GM19035 (cell line): ENCODE measurements around the gene AGFG2.
A peak's percentile ranks its signal among the peaks of the same experiment; 100 is the strongest.

Experiments used
- ATAC-seq: cut with Tn5 transposase; IDR thresholded peaks from one replicate; pipeline ENCODE4 v1.9.1; 2021; ENCODE audit not compliant: unreplicated experiment

AGFG2 gene

DNA sequence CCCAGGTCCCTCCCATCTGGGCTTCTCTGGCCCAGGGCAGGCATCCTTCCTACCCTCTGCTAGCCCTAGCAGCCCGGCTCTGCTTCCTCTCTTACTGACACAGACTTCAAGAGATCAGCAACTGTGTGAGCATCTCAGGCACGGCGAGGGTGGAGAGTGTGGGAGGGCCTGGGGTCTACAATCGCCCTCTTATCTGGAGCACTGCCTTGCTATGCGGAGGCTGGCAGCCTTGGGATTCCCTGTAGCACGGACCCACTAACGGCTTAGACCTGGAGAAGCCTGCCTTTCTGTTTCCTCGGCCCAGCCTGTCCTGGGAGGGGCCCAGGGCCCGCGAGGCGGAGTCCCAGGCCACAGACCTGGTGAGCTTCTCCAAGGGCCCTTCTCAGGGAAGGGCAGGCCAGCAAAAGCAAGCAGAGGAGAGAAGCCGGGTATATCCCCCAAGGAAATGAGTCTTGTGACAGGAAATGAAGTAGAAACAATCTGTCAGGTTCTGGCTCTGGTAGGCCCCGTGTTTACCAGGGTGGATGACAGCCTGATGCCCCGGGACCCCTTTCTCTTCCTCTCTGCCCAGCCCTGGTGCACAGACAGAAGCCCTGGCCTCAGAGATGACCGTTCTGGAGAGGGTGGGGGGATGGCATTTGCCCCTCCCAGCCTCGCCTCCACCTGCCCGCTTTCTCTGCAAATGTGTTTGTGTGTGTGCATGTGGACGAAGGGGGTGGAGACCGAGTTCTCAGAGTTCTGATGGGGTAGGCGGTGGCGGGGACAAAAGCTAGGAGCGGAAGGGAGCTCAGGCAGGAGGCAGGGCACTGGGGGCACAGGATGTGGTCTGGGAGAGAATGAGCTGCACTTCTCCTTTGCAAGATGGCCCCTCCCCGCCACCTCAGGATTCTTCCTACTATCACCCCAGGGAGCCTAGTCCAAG lies 44.4 kb downstream of the AGFG2 start:
- ATAC-seq, result no peak

DNA sequence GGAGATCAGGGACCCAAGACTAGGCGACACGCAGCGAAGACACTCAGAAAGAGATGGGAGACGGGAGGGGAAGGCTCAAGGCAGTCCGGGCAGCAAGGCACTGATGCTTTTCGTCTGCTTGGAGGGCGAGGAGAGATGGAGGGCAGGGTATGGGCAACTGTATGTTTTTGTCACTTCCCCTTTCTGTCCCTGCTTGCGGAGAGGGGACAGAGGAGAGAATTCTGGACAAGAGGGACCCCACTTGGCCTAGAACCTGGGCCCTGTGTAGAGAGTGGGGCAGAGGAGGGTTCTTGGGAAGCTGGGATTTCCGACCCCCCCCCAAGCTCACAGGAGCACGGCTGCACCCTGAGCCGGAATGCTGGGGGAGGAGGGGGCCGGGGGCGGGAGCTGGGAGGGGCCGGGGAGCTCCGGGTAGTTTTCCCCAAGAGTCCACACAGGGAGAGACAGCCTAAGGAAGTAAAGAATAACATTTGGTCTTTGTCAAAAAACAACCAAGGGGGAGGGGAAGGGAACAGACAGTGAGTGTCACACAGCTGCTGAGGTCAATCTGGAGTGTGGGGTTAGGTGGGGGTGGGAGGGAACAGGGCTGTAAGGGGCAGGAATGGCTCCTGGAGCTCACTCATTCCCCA lies 45.2 kb downstream of the AGFG2 start:
- no peak for ATAC-seq

DNA sequence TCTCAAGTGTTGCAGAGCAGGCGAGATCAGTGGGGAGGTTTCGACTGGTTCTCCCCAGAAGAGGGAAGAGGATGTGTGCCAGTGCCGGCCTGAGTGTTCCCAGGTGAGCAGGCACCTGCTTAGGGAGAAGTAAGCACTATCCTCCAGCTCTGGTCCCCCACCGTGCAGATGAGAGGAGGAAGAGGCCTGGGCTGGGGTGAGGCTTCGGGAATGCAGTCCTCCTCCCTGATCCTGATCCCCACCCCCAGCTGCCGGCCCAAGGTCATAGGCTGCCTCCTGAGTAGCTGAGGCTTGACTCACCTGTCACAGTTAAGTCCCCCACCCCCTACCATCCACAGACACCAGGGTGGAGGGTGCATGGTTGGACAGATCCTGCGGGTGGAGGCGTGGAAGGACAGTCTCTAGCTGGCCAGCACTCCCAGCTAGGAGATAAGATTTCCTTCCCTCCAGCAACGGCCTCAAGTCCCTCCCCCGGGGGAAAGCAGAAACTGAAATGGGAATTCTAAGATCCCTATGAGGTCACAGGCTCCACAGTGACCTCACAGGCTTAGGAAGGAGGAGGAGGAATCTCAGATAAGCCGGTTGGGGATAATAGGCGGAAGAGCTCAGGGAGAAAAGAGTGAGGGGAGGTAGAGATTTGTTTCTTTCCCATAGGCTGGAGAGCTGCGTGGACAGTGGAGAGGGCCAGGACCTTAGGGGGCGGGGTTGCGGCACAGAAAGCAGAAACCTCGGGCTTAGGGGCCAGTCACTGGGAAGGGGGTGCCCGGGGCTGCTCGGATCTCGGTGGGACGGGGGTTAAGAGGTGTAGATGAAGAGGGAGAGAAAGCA lies 45.9 kb downstream of the AGFG2 start:
- ATAC-seq, result no peak

DNA sequence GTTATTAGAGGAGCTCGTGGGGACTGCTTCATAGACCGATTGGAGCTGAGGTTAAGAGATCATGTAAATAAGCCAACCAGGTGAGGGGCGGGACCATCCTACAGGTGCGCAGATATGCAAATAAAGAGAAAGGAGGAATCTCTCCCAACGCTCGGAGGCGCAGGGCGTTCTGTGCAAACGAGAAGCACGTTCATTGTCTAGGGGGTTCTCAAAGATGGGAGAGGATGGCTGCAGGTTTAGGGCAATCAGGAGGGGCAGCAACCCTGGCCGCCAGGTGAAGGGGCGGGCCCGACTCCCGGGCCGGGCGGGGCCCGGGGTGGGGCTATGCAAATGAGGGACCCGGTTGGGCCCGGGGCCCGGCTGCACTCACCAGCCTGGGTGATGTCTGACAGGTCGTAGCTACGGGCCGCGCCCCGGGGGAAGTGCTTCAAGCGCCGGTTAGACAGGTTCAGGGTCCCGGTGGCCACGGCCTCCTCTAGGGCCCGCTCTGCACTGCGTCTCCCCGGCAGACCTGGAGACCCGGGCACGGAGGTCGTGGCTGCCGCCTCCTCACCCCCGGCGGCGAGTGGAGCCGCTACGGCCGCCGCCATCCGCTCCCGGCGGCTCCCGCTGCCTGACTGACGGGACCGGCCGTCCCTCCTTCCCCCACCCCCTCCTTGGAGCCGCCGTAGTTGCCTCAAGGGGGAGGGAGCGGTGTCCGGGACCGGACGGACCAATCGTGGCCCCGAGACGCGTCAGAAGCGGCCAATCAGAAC lies 46.7 kb downstream of the AGFG2 start, which contains the start of gene LRCH4:
Gene LRCH4, minus strand, starts transcription at position 619 of the 755 bp plus-strand sequence. Its CDS starts 29 bp downstream, at position 590.
- peak; percentile 30 for ATAC-seq

DNA sequence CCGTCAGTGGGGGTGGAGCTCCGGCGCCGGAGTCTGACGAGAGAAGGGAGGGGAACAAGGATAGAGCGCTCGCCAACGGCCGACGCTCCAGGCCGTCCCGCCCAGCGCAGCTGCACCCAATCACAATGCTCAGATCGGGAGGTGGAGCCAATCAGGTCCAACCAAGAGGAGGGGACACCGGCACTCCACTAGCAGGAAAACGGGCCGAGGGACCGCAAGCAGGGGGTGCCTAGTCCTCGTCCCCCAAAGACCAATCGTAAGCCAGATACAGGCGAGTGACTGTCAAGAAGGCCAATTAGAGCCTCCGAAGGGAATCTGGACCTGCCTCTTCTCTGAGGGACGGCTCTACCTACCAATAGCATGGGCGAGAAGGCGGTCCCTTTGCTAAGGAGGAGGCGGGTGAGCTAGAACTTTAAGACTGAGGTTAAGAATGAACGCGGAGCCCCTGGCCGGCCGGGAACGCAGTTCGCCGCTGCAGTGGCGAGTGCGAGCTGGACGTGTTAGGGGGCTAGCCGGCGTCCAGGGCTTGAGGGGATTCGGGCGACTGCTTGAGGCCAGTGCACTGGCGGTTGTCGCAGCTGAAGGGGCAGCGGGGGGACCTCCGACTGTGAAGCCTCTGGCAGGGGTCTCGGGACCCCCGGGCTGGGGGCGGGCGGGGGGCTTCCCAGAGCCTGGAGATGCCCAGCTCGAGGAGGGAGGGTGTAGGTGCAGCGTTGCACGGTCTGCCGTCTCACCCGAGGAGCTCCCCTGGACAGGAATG lies 47.4 kb downstream of the AGFG2 start, which contains the start of gene FBXO24:
Gene FBXO24, plus strand, starts transcription at position 63 of the 760 bp plus-strand sequence. Its CDS starts 298 bp downstream, at position 361.
- peak; percentile 84 for ATAC-seq

DNA sequence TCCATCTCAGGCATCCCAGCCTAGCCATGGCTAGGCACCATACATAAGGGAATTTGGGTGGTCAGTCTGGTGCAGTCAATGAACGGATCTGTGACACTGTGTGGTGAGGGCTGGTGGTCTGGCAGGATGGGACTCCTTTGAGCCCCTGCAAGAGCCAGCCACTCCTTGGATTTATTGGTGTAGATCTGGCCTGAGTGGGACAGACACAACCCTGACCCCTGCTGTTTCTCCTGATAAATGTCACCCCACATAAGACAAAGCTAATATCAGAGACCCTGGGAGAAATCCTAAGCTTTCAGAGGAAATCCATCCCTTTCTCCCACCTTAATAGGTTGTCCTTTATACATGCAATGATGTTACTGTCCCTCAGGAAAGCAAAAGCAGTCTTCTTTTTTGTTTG lies 49.4 kb downstream of the AGFG2 start:
- ATAC-seq, result no peak

DNA sequence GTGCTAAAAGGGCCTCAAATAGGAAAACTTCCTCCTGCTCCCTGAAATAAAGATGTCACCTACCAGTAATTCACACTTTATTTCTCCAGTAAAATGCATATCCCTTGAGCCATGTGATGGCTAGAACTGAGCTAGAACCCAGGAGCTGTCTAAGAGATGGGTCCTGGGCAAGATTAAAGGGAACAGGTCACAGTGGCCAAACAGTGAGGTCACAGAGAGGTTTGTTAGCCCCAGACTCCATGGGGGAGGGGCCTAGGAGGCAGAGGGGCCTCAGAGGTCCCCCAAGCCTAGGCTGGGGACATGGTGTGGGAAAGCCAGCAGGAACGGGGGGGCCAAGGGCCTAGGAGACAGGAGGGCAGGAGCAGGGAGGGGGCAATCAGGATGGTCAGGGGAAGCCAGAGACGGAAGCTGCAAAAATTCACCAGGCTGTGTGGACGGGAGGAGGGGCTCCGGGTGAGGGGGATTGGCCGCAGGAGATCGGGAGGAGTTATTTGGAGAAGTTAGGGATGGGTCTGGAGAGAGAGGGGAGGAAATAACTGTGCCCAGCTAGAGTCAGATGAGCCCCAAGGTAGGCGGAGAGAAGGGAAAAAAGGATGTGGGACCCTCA lies 50.4 kb downstream of the AGFG2 start:
- ATAC-seq, result no peak

DNA sequence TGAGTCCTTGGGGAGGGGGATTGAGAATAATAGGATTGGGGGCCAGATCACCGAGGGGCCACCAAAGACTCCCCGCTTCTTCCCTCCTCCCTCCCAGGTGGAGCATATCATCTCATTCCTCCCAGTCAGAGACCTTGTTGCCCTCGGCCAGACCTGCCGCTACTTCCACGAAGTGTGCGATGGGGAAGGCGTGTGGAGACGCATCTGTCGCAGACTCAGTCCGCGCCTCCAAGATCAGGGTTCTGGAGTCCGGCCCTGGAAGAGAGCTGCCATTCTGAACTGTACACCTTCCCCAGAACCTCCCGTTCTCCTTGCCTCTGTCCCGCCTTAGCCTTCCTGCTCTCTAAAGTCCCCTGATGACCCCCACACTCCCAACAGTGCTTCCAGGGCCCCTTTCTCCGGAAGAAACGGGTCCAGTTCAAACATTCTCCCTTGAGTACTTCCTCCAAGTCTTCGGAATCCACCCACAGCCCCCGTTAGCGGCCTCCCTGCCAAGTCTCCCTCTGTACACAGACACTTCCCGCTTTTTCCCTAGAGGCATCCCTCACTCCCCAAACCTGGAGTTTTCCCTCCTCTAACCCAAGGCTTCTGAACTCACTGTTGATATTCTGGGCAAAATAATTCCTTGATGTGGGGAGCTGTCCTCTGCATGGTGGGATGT lies 51.2 kb downstream of the AGFG2 start:
- no peak for ATAC-seq

DNA sequence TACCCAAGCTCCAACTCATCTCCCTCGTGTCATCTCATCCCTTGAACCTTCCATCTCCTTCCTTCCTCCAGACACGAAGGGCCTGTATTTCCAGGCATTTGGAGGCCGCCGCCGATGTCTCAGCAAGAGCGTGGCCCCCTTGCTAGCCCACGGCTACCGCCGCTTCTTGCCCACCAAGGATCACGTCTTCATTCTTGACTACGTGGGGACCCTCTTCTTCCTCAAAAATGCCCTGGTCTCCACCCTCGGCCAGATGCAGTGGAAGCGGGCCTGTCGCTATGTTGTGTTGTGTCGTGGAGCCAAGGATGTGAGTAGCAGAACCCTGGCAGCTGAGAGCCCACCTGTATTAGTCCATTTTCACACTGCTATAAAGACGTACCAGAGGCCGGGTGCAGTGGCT lies 52.6 kb downstream of the AGFG2 start:
- ATAC-seq, result no peak

DNA sequence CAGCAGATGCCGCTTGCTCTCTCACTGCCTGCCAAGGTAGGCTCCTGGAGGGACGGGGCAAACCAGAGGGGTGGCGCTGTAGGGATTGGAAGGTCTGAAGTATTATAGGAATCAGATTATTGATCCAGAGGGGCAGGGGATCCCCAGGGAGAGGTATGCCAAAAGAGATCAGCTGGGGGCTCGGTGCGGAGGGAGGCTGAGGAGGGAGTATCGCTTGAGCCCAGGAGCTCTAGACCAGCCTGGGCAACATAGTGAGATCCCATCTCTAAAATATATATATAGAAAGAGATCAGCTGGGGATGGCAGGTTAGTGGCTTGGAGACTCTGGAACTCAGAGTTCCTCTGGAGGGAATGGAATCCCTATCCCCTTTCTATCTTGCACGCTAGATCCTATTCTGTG lies 56.2 kb downstream of the AGFG2 start:
- no peak for ATAC-seq

DNA sequence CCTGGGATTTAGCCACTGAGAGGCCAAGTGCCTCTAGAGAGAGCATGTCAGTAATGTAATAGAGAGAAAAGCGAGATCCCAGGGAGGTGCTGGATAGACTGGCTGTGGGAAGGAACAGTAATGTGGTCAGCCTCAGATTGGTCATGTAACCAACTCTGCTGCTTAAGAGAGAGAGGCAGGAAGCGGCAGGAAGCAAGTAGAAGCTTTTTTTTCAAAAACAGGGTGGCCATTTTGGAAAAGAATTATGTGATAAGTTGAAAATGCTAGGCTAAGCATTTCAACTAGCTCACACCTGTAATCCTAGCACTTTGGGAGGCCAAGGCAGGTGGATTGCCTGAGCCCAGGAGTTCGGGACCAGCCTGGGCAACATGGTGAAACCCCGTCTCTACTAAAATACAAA lies 59.4 kb downstream of the AGFG2 start:
- no peak for ATAC-seq

DNA sequence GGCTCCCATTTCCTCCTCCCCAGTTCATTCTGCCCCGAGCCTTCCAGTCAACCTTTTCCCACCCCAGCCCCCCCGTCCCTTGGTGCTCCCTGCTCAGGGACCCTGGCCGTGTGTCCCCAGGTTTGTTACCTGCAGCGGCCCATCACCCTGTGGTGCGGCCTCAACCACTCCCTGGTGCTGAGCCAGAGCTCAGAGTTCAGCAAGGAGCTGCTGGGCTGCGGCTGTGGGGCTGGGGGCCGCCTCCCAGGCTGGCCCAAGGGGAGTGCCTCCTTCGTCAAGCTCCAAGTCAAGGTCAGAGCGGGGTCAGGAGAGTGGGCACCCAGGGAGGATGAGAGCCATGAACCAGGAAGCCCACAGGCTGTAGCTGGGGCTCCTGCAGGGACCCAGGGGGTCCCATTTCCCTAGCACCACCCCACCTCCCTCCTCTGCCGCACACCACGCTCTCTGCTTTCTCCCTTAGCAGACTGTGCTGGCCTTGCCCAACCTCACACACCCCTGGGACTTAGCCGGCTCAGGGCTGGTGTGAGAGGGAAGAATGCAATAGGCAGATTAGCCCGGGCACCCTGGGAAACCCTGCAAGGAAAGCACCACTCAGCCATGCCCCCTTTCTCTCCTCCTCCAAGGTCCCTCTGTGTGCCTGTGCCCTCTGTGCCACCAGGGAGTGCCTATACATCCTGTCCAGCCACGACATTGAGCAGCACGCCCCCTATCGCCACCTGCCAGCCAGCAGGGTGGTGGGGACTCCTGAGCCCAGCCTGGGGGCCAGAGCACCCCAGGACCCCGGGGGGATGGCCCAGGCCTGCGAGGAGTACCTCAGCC lies 61.1 kb downstream of the AGFG2 start:
- no peak for ATAC-seq

DNA sequence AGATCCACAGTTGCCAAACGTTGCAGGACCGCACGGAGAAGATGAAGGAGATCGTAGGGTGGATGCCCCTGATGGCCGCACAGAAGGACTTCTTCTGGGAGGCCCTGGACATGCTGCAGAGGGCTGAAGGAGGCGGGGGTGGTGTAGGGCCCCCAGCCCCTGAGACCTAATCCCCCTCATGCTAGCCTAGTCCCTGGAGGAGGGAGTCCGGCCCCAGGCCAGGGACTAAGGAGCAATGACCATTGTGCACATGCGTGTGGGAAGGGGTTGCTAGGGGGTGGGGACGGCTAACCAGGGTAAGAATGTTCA lies 61.7 kb downstream of the AGFG2 start:
- ATAC-seq, result no peak

DNA sequence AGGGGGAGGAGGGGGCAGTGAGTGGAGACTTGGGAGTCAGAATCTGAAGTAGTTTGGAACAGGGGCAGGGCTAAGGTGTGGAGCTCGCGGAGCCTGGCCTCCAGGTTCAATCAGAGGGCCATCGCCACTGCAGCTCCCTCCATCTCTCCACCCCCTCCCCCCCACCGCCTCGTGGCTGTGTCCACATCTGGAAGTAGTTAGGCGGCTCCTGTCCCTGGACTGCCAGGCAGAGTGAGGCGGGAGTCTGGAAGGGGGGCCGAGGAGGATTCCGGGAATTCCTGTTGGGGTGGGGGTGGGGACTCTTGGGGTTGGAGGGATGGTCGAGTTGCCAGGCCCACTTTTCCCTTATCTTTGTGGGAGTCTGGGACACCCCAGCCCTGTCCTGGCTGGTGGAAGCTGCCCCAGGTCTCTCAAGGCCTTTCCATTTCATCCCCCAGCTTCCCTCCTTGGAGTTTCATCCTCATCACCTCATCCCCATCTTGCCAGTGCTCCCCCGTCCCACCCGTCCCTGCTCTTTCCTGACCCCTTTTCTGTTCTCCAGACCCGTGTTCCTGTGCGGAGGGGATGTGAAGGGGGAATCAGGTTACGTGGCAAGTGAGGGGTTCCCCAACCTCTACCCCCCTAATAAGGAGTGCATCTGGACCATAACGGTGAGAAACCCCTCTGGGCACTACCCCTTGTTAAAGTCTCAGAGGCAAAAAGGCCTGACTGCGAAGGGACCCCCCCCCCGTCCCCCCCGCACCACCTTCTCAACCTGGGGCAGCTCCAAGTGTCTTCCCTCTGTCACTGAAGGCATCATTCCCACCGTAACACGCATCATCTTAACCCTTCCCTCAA lies 64.1 kb downstream of the AGFG2 start:
- no peak for ATAC-seq

DNA sequence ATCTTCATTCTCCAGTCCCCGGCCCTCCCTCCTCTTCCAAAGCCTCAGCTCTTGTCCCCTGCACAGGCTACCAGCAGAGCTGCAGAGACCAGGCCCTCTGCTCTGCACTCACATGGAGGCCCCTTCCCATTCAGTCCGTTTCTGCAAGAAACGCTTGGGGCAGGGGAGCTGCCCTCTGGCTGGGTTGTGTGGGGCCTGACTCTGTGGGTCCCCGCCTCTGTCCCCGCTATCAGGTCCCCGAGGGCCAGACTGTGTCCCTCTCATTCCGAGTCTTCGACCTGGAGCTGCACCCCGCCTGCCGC lies 64.7 kb downstream of the AGFG2 start:
- no peak for ATAC-seq

DNA sequence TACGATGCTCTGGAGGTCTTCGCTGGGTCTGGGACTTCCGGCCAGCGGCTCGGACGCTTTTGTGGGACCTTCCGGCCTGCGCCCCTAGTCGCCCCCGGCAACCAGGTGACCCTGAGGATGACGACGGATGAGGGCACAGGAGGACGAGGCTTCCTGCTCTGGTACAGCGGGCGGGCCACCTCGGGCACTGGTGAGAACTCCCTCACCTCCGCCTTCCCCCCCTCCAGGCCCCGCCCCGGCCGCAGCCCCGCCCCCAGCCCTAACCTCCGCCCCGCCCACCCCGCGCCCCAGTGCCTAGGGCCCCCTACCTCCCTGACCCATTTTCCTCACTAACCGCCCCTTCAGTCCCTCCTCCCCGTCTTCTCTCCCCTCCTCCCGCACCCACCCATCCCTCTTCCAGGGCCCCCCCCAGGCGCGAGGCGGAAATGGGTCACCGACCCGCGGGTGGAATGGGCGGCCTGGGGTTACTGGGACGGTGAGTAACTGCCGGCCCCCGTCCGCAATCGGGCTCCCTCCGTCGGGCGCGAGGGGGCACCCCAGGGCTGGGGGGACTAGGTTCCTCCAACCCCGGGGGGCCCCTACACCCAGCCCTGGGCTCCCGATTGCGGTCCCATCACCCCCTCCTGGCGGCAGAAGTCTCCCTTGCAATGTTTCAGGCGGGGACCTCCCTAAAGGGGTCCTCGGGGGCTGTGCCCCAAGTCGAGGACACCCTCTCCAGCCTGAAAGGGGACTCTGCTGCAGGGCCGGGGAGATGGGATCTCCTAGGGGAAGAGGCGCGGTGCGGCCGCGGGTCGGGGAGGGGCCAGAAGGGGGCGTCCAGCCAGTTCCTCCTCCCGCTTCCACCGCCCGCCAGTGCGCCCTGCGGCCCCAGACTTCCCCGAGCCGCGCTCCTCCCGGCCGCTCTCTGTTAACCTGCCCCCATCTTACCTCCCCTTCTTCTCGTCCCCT lies 65.3 kb downstream of the AGFG2 start:
- ATAC-seq, result peak; percentile 47
